ENCODE data around the gene PPP2R2B. TPM values are rescaled to one million over a fixed set of nuclear protein-coding genes. Genes with fewer than 3 reads are reported as not detected.

Gene PPP2R2B
- total RNA-seq, 2 donors from 2014 or later, result 9.5 to 29.8 TPM

DNA sequence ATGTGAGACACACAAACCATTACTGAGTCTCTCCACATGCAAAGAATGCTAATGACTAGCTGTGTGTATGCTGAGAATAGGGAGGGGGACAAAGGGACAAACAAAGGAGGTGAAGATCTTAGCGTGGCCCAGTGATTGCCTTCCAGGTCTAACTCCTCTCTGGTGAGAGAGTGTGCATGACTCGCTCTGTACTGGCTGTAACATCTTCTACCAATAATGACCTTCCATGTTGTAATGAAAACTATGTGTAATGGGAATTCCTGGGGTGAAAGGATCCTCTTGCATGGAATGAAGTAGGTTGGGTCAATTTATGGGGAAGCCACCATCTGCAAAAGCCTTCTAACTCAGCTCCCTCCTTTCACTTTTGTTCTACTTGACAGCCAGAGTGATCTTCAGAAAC is 338.1 kb downstream of the PPP2R2B start:
- Histone ChIP-seq H3K4me3 (no peak overlapping the region), H3K36me3 (no peaks in the 10 kb centered on the region), H3K27ac (no peak overlapping the region), H3K9me3 (no peaks in the 10 kb centered on the region), H3K27me3 (replicated peaks; ENCODE audit: insufficient read depth) (no peaks in the 10 kb centered on the region), H3K4me1 (ENCODE audit: control insufficient read depth in 1 of 2, low read depth in 2 of 2) (no peaks in the 10 kb centered on the region)
- no peak for ATAC-seq (ENCODE audit: insufficient number of reproducible peaks, low FRiP score, low read depth)
- no peak for TF ChIP-seq CTCF (IDR thresholded peaks at IDR 0.05)
- no peak for DNase-seq (ENCODE audit: low spot score)

DNA sequence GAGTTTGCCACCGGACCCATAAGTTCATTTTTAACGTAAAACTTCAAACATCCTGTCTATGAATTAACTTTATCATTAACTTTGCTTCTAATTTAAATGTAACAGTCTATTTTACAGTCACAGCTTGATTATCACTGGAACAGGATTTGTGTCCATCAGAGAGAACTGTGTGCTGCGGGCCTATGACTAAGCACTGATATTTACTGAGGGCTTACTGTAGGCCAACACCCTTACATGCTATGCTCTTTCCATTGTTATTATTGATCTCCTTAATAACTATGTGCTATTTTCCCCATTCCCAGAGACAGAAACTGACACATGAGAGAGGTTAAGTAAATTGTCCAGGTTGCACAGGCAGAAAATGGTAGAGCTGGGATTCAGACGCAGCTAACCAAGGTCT is 338.6 kb downstream of the PPP2R2B start:
- Histone ChIP-seq H3K4me1 (ENCODE audit: control insufficient read depth in 1 of 2, low read depth in 2 of 2) (no peaks in the 10 kb centered on the region), H3K4me3 (no peak overlapping the region), H3K27me3 (replicated peaks; ENCODE audit: insufficient read depth) (no peaks in the 10 kb centered on the region), H3K9me3 (no peaks in the 10 kb centered on the region), H3K36me3 (no peaks in the 10 kb centered on the region), H3K27ac (no peak overlapping the region)
- no peak for TF ChIP-seq CTCF (IDR thresholded peaks at IDR 0.05)
- DNase-seq (ENCODE audit: low spot score), result no peak
- no peak for ATAC-seq (ENCODE audit: insufficient number of reproducible peaks, low FRiP score, low read depth)

- no peaks in the 10 kb centered on the region for H3K36me3 ChIP-seq
- H3K27ac ChIP-seq, result no peak overlapping the region
- DNase-seq (ENCODE audit: low spot score) (no peak), ATAC-seq (ENCODE audit: insufficient number of reproducible peaks, low FRiP score, low read depth) (no peak)
- no peaks in the 10 kb centered on the region for H3K4me1 ChIP-seq (ENCODE audit: control insufficient read depth in 1 of 2, low read depth in 2 of 2)
- no peaks in the 10 kb centered on the region for H3K9me3 ChIP-seq
- H3K27me3 ChIP-seq (replicated peaks; ENCODE audit: insufficient read depth), result no peaks in the 10 kb centered on the region
- no peak overlapping the region for H3K4me3 ChIP-seq
- no peak for TF ChIP-seq CTCF (IDR thresholded peaks at IDR 0.05)
Measured at GRCh38 chr5:146538432-146538831, 340.1 kb downstream of the PPP2R2B start.

DNA sequence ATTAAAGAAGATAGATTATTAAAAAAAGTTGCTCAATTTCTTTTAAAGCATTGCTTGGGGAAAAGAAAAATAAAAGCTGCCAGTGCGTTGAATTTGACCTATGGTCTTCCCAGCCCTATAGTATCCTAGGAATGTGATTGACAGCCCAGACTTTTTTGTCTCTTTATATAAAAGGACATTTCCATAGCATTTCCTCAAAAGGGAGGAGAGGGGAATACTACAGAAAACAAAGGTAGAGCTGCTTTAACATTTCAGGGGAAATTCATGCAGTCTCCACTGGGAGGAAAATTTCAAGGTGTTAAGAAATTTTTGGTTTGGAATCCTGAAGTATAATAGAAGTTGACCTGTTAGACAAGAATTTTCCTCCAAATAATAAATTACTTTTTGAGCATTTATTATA is 344.7 kb downstream of the PPP2R2B start:
- no peaks in the 10 kb centered on the region for H3K4me1 ChIP-seq (ENCODE audit: control insufficient read depth in 1 of 2, low read depth in 2 of 2)
- ATAC-seq (ENCODE audit: insufficient number of reproducible peaks, low FRiP score, low read depth) (no peak), DNase-seq (ENCODE audit: low spot score) (no peak)
- no peak for TF ChIP-seq CTCF (IDR thresholded peaks at IDR 0.05)
- no peak overlapping the region for H3K27ac ChIP-seq
- no peaks in the 10 kb centered on the region for H3K27me3 ChIP-seq (replicated peaks; ENCODE audit: insufficient read depth)
- no peaks in the 10 kb centered on the region for H3K9me3 ChIP-seq
- no peaks in the 10 kb centered on the region for H3K36me3 ChIP-seq
- no peak overlapping the region for H3K4me3 ChIP-seq

GRCh38 chr5:146533260-146533857 is 345.2 kb downstream of the PPP2R2B start:
- Histone ChIP-seq H3K9me3 (no peaks in the 10 kb centered on the region), H3K36me3 (no peaks in the 10 kb centered on the region), H3K27ac (no peak overlapping the region), H3K27me3 (replicated peaks; ENCODE audit: insufficient read depth) (no peaks in the 10 kb centered on the region), H3K4me1 (ENCODE audit: control insufficient read depth in 1 of 2, low read depth in 2 of 2) (no peaks in the 10 kb centered on the region), H3K4me3 (no peak overlapping the region)
- TF ChIP-seq CTCF (IDR thresholded peaks at IDR 0.05), result peak; percentile 79
- DNase-seq (ENCODE audit: low spot score) (peak; percentile 15), ATAC-seq (ENCODE audit: insufficient number of reproducible peaks, low FRiP score, low read depth) (peak; percentile 74)

Measured in thoracic aorta (tissue), 2 donors.